Mesenteric fat pad (tissue), 1 donor: ENCODE data around the gene MS4A6A. TPM values are rescaled to one million over a fixed set of nuclear protein-coding genes. Genes with fewer than 3 reads are reported as not detected.
"Not testable (repeated sequence)": the region's sequence is repeated elsewhere in the genome, so short reads cannot be mapped to it uniquely, and the experiment has no call there.

Source experiments
- DNase-seq: peaks from one replicate; pipeline ENCODE4 v3.0.0-alpha.2; 2020; ENCODE audit warnings: low spot score
- microRNA-seq: library from miRNA; unstranded; fragments of <30 nt; microRNA quantifications from one replicate; pipeline ENCODE4 v1.2.0, GENCODE V29; 2020; ENCODE audit warnings: borderline number of aligned reads
- total RNA-seq: library from RNA; stranded (reverse); fragmentation: NEBNext Ultra II Directional; extraction: Animal tissue kit (Norgen Biotek cat#: 25700); gene quantifications from one replicate; pipeline ENCODE4 v1.2.1, GENCODE V29; 2021
- donor health status: DM: yes; HTN: yes; CAD: no.

MS4A6A gene
- total RNA-seq, 1 donor from 2014 or later = 196 TPM

DNA sequence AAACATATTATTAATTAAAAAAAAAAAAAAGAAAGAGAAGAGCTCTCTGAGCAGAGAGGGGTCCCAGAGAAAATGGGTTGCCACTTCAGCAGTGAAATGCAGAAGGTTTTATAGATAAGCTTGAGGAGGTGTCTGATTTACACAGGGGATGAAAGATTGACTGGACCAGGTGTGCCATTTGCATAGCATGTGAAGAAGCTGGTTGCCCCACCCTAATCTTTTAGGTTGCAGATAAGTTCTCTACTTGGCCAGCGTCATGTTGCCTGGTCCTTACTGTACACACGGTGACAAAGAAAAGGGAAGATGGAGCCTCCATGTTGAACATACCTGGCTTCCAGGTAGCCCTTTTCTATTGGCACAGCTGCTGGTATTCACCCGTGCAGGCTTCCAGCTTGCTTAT is 53.0 kb downstream of the MS4A6A start:
- DNase-seq = no peak

DNA sequence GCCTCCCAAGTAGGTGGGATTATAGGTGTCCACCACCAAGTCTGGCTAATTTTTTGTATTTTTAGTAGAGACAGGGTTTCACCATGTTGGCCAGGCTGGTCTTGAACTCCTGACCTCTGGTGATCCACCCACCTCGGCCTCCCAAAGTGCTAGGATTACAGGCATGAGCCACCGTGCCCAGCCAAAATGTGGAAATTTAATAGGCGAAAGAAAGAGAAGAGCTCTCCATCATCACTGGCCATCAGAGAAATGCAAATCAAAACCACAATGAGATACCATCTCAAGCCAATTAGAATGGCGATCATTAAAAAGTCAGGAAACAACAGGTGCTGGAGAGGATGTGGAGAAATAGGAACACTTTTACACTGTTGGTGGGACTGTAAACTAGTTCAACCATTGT is 54.0 kb downstream of the MS4A6A start:
- not testable (repeated sequence) for DNase-seq

DNA sequence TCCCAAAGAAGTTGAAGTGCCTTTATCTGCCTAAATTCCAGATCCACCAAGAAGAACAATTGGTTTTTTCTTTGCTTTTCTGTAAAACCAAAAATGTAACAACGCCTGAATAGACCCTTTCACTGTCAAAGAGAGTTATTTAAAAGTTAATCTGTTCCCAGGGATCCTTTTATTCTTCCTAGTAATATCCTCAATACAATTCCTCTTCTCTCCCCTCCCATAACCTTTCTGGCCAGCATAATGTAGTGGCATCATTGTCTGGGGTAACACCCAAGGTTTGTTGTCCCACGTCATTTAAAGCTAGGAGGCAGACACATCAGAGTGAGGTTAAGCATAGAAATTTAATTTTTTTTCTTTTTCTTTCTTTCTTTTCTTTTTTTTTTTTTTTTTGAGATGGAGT is 54.5 kb downstream of the MS4A6A start:
- no peak for DNase-seq

DNA sequence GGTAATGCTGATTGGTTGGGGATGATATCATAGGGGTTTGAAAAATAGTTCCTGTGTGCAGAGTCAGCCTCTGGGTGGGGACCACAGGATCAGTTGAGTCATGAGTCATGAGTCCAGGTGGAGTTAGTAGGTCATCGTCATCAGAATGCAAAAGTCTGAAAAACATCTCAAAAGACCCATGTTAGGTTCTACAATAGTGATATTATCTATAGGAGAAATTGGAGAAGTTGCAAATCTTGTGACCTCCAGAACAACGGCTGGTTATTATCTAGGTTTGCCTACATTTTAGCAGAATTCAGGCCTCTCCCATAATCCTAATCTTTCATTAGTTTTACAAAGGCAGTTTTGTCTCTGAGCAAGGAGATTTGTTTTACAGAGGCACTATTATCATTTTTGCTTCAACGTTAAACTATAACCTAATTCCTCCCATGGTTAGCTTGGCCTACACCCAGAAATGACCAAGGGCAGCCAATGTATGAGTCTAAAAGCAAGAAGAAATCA is 55.5 kb downstream of the MS4A6A start:
- no peak for DNase-seq

DNA sequence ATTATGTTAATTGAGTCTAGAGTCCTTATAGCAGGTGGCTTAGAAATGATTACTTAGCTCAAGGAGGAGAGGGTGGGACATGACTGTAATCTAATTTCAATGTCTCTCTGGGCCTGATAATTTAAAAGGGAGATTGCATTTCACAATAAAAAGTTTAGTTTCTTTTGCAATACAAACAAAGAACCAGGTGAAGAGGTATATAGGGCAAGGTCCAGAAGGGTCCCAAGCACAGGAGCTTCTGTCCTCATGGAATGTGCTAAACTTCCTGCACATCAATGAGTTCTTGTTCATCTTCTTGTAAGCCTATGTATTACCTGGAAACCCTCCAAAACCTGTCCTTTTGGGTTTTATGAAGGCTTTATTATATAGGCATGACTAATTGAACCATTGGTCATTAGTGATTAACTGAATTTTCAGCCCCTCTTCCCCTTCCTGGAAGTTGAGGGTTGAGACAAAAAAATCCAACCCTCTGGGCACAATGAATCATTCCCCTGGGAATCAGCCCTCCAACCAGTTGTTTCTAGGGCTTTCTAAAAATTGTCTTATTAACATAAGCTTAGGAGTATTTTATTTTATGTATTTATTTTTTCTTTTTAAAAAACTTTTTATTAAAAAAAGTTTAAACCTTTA is 56.8 kb downstream of the MS4A6A start:
- no peak for DNase-seq

DNA sequence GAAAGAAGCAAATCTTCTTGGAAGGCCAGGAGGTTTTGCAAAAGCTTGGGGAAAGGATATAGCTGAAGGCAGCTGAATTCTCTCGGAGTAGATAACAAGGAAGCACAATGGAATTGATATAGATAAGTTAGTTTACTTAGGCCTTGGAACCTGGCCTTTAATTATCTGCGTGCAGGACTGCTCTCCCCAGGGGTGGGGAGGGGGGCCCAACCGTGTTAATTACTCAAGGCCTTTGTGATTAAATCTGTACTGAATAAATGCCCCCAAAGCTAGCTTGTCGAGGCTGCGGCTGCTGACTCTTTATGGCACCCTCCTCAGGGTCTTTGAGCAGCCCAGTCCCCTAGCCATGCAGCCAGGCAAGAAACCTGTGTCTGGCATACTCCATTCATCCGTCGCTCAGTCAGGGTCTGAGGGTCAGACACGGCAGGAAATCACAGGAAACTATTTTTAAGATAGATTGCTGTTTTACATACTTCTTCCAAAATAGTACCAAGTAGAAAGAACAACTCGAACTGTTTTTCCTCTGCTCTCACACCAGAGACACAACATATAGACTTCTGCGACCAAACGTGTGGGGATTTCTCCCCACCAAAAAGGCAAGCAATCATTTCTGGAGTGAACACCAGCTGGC is 58.0 kb downstream of the MS4A6A start:
- no peak for DNase-seq

Small RNA genes lying within 50 kb of the gene (microRNA-seq; reads per million reads assigned to microRNA genes)
- gene MIR6503 = 2.9 reads per million

Other genes with a start within 250 kb of the MS4A6A start
- not detected for gene OOSP1, start 244.7 kb downstream of the MS4A6A start, total RNA-seq
- gene OOSP4A, start 219.1 kb downstream of the MS4A6A start, total RNA-seq = not detected
- gene OOSP4B, start 165.9 kb downstream of the MS4A6A start, total RNA-seq = not detected
- not detected for gene OOSP2, start 142.7 kb downstream of the MS4A6A start, total RNA-seq
- gene MS4A3, start 126.4 kb downstream of the MS4A6A start, total RNA-seq = not detected
- gene MS4A2, start 94.4 kb downstream of the MS4A6A start, total RNA-seq = 1.1 TPM
- 3.2 TPM for gene MS4A4E, start 60.1 kb upstream of the MS4A6A start, total RNA-seq
- gene MS4A4A, start 97.6 kb upstream of the MS4A6A start, total RNA-seq = 115 TPM
- 3.6 TPM for gene MS4A6E, start 144.2 kb upstream of the MS4A6A start, total RNA-seq
- gene MS4A7, start 195.4 kb upstream of the MS4A6A start, total RNA-seq = 188 TPM
- gene MS4A14, start 213.4 kb upstream of the MS4A6A start, total RNA-seq = 3.6 TPM
- not detected for gene MS4A5, start 246.5 kb upstream of the MS4A6A start, total RNA-seq